A549 (cell line): ENCODE results near the gene ERGIC1. TPM values are rescaled to one million over a fixed set of nuclear protein-coding genes. Genes with fewer than 3 reads are reported as not detected.

Source experiments
- ATOH8 ChIP-seq: fragments of 250-450 bp; sonication (Bioruptor Pico); IDR thresholded peaks from 2 replicates; pipeline ENCODE4 v1.5.0; 2020; ENCODE audit warnings: low read depth, mild to moderate bottlenecking, moderate library complexity
- BHLHE40 ChIP-seq: IDR thresholded peaks from 2 replicates; pipeline ENCODE4 v1.6.1; 2012; ENCODE audit warnings: low read depth, low read length, inconsistent platforms
- CEBPB ChIP-seq, 2 experiments: fragments of >200 bp in 1 of 2; sonication (Bioruptor Twin) in 1 of 2; formaldehyde crosslinking in 1 of 2; IDR thresholded peaks; 2 replicates each; pipeline ENCODE4 v1.6.1; 2012 to 2016
- CHD4 ChIP-seq: fragments of 200-600 bp; sonication (generic); IDR thresholded peaks from 2 replicates; pipeline ENCODE4 v1.6.1; 2016; ENCODE audit warnings: antibody characterized with exemption, mild to moderate bottlenecking, borderline replicate concordance
- EHF ChIP-seq: fragments of 250-450 bp; sonication (Bioruptor Pico); IDR thresholded peaks from 2 replicates; pipeline ENCODE4 v1.5.0; 2020; ENCODE audit warnings: mild to moderate bottlenecking
- EP300 ChIP-seq, 2 experiments: fragments of >200 bp; sonication (Bioruptor Twin); formaldehyde crosslinking; IDR thresholded peaks; 2 replicates in 1 of 2; 3 replicates in 1 of 2; pipeline ENCODE4 v1.6.1; 2016 to 2017
- FOSB ChIP-seq: fragments of 250-450 bp; sonication (Bioruptor Pico); IDR thresholded peaks from 2 replicates; pipeline ENCODE4 v1.5.0; 2020; ENCODE audit warnings: mild to moderate bottlenecking, moderate library complexity
- FOSL2 ChIP-seq, 2 experiments: fragments of 450-650 bp in 1 of 2; fragments of >200 bp in 1 of 2; sonication (Bioruptor Twin) in 1 of 2; formaldehyde crosslinking; IDR thresholded peaks; 2 replicates each; pipeline versions ENCODE4 v1.5.0 to v1.6.1; 2016 to 2020; ENCODE audit warnings: mild to moderate bottlenecking in 1 of 2, moderate library complexity in 1 of 2
- FOXS1 ChIP-seq: fragments of 250-450 bp; sonication (Bioruptor Pico); IDR thresholded peaks from 2 replicates; pipeline ENCODE4 v1.5.0; 2020; ENCODE audit warnings: mild to moderate bottlenecking, moderate library complexity
- GATA3 ChIP-seq: IDR thresholded peaks from 2 replicates; pipeline ENCODE4 v1.6.1; 2012; ENCODE audit warnings: borderline replicate concordance
- HDAC2 ChIP-seq: fragments of 200-600 bp; sonication (generic); IDR thresholded peaks from 2 replicates; pipeline ENCODE4 v1.6.1; 2016
- HES2 ChIP-seq: fragments of >200 bp; sonication (Bioruptor Twin); formaldehyde crosslinking; IDR thresholded peaks from 2 replicates; pipeline ENCODE4 v1.6.1; 2016
- HOXA7 ChIP-seq: fragments of 250-450 bp; sonication (Bioruptor Pico); IDR thresholded peaks from 2 replicates; pipeline ENCODE4 v1.5.0; 2020; ENCODE audit warnings: mild to moderate bottlenecking, moderate library complexity
- HOXB13 ChIP-seq: fragments of 250-450 bp; sonication (Bioruptor Pico); IDR thresholded peaks from 2 replicates; pipeline ENCODE4 v1.5.0; 2020; ENCODE audit warnings: low read depth, mild to moderate bottlenecking, moderate library complexity
- HOXB5 ChIP-seq: fragments of 250-450 bp; sonication (Bioruptor Pico); IDR thresholded peaks from 2 replicates; pipeline ENCODE4 v1.5.0; 2020; ENCODE audit warnings: mild to moderate bottlenecking, moderate library complexity
- JUN ChIP-seq, 2 experiments: fragments of >200 bp; sonication (Bioruptor Twin); formaldehyde crosslinking; IDR thresholded peaks; 2 replicates in 1 of 2; 3 replicates in 1 of 2; pipeline ENCODE4 v1.6.1; 2016 to 2017
- JUNB ChIP-seq: fragments of >200 bp; sonication (Bioruptor Twin); formaldehyde crosslinking; IDR thresholded peaks from 2 replicates; pipeline ENCODE4 v1.6.1; 2016
- KDM1A ChIP-seq: fragments of 200-600 bp; sonication (generic); IDR thresholded peaks from 2 replicates; pipeline ENCODE4 v1.6.1; 2016; ENCODE audit warnings: low read depth, mild to moderate bottlenecking
- KDM5A ChIP-seq: fragments of 200-600 bp; sonication (generic); IDR thresholded peaks from 2 replicates; pipeline ENCODE4 v1.6.1; 2016; ENCODE audit warnings: antibody characterized with exemption, mild to moderate bottlenecking
- NR3C1 ChIP-seq: fragments of >200 bp; sonication (Bioruptor Twin); formaldehyde crosslinking; IDR thresholded peaks from 3 replicates; pipeline ENCODE4 v1.6.1; 2017
- POLR2A ChIP-seq: IDR thresholded peaks from 2 replicates; pipeline ENCODE4 v1.6.1; 2012; ENCODE audit warnings: mild to moderate bottlenecking, low read length
- RAD21 ChIP-seq, 2 experiments: fragments of >200 bp in 1 of 2; sonication (Bioruptor Twin) in 1 of 2; formaldehyde crosslinking in 1 of 2; IDR thresholded peaks in 1 of 2; conservative IDR thresholded peaks in 1 of 2; 2 replicates in 1 of 2; 3 replicates in 1 of 2; pipeline ENCODE4 v1.6.1; 2012 to 2018; ENCODE audit warnings: inconsistent platforms in 1 of 2
- RARB ChIP-seq: fragments of 250-450 bp; sonication (Bioruptor Pico); IDR thresholded peaks from 2 replicates; pipeline ENCODE4 v1.8.0; 2021; ENCODE audit warnings: mild to moderate bottlenecking, moderate library complexity
- RCOR1 ChIP-seq: fragments of 150-350 bp; IDR thresholded peaks from 2 replicates; pipeline ENCODE4 v1.6.1; 2014; ENCODE audit warnings: antibody characterized with exemption, low read length, low read depth
- REST ChIP-seq: fragments of 200-600 bp; sonication (generic); IDR thresholded peaks from 2 replicates; pipeline ENCODE4 v1.6.1; 2016; ENCODE audit warnings: antibody characterized with exemption, mild to moderate bottlenecking, moderate library complexity
- RFX5 ChIP-seq: fragments of 450-650 bp; IDR thresholded peaks from 2 replicates; pipeline ENCODE4 v1.7.1; 2014; ENCODE audit warnings: antibody characterized with exemption, mild to moderate bottlenecking, moderate library complexity
- RNF2 ChIP-seq: fragments of 200-600 bp; sonication (generic); IDR thresholded peaks from 2 replicates; pipeline ENCODE4 v1.6.1; 2016; ENCODE audit warnings: low read depth, mild to moderate bottlenecking, antibody characterized with exemption, moderate library complexity, borderline replicate concordance
- SMC3 ChIP-seq: fragments of >200 bp; sonication (Bioruptor Twin); formaldehyde crosslinking; IDR thresholded peaks from 3 replicates; pipeline ENCODE4 v1.6.1; 2018; ENCODE audit warnings: inconsistent platforms
- TFCP2L1 ChIP-seq: fragments of 250-450 bp; sonication (Bioruptor Pico); IDR thresholded peaks from 2 replicates; pipeline ENCODE4 v1.5.0; 2021; ENCODE audit warnings: mild to moderate bottlenecking
- TP53 ChIP-seq: fragments of 250-450 bp; sonication (Bioruptor Pico); IDR thresholded peaks from 2 replicates; pipeline ENCODE4 v1.5.0; 2021; ENCODE audit warnings: mild to moderate bottlenecking, moderate library complexity
- USF2 ChIP-seq: fragments of 450-650 bp; IDR thresholded peaks from 2 replicates; pipeline ENCODE4 v1.6.1; 2014; ENCODE audit warnings: antibody characterized with exemption
- ZFP36 ChIP-seq: fragments of 450-650 bp; IDR thresholded peaks from 2 replicates; pipeline ENCODE4 v1.6.1; 2014; ENCODE audit warnings: borderline replicate concordance; ENCODE audit not compliant: partially characterized antibody
- ZNF302 ChIP-seq: fragments of 250-450 bp; sonication (Bioruptor Pico); IDR thresholded peaks from 2 replicates; pipeline ENCODE4 v1.9.0; 2021; ENCODE audit warnings: inconsistent platforms, mild to moderate bottlenecking, moderate library complexity
- ZSCAN20 ChIP-seq: fragments of 250-450 bp; sonication (Bioruptor Pico); IDR thresholded peaks from 2 replicates; pipeline ENCODE4 v1.8.0; 2022; ENCODE audit warnings: mild to moderate bottlenecking, moderate library complexity
- polyA plus RNA-seq, 4 experiments: library from polyadenylated mRNA; depleted of rRNA in 3 of 4; stranded (reverse); fragments of >200 nt; fragmentation: RNase III in 1 of 4; extraction: RNeasy Plus Mini Kit Qiagen cat#74134 plus additional on column Dnase treatment in 1 of 4; gene quantifications; 2 replicates in 3 of 4; 3 replicates in 1 of 4; pipeline ENCODE4 v1.2.3, GENCODE V29; 2011 to 2017
- TF ChIP-seq, protein P1 (sequence below): IDR thresholded peaks from 2 replicates; pipeline ENCODE4 v1.6.1; 2012; ENCODE audit warnings: low read depth, borderline replicate concordance
- TF ChIP-seq, protein P2 (sequence below): IDR thresholded peaks from 2 replicates; pipeline ENCODE4 v1.6.1; 2012
- TF ChIP-seq, protein P3 (sequence below): fragments of 150-350 bp; IDR thresholded peaks from 2 replicates; pipeline ENCODE4 v1.6.1; 2014; ENCODE audit warnings: low read depth, mild to moderate bottlenecking, low read length

The ERGIC1 gene
- polyA plus RNA-seq, 2 of the 4 experiments (the other 2 are of a cell fraction): 176 to 304 TPM

- TF ChIP-seq, protein P1, sequence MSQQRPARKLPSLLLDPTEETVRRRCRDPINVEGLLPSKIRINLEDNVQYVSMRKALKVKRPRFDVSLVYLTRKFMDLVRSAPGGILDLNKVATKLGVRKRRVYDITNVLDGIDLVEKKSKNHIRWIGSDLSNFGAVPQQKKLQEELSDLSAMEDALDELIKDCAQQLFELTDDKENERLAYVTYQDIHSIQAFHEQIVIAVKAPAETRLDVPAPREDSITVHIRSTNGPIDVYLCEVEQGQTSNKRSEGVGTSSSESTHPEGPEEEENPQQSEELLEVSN: no peak
- TF ChIP-seq CHD4: no peak
- TF ChIP-seq RFX5: no peak
- TF ChIP-seq GATA3: peak; percentile 89
- peak; percentile 79 for TF ChIP-seq FOSL2 (IDR thresholded peaks at IDR 0.05)
- peak; percentile 97 for TF ChIP-seq FOSL2 (CRISPR knock-in tag; IDR thresholded peaks at IDR 0.05)
- peak; percentile 78 for TF ChIP-seq JUNB
- peak; percentile 17; the same call in 1 of the 2 replicates for TF ChIP-seq FOSB (CRISPR knock-in tag)
- peak; percentile 73 to 90; a peak in 3 of 5 replicates for TF ChIP-seq EP300 (IDR thresholded peaks at IDR 0.05)
- no peak for TF ChIP-seq HDAC2
- TF ChIP-seq, protein P2, sequence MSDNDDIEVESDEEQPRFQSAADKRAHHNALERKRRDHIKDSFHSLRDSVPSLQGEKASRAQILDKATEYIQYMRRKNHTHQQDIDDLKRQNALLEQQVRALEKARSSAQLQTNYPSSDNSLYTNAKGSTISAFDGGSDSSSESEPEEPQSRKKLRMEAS: peak; percentile 79; the same call in 1 of the 2 replicates
- no peak for TF ChIP-seq BHLHE40
- TF ChIP-seq POLR2A: no peak
- TF ChIP-seq ZSCAN20 (CRISPR knock-in tag): no peak
- TF ChIP-seq TFCP2L1 (CRISPR knock-in tag): no peak; the same call in 1 of the 2 replicates
- TF ChIP-seq FOXS1 (CRISPR knock-in tag): 0 out of 2 replicates have a peak, but pooled peaks have one; percentile 26
- no peak for TF ChIP-seq RCOR1
- peak; percentile 51 to 88; a peak in 4 of 5 replicates for TF ChIP-seq JUN (IDR thresholded peaks at IDR 0.05)
- peak; percentile 60; the same call in 1 of the 2 replicates for TF ChIP-seq RARB
- peak; percentile 84 for TF ChIP-seq ATOH8
- TF ChIP-seq SMC3: 0 out of 3 replicates have a peak, but pooled peaks have one; percentile 13
- TF ChIP-seq HES2: no peak
- TF ChIP-seq HOXA7 (CRISPR knock-in tag): peak; percentile 64; the same call in 1 of the 2 replicates
- no peak for TF ChIP-seq KDM5A
- TF ChIP-seq RAD21 (conservative IDR thresholded peaks at IDR 0.05 in 1 of 2, IDR thresholded peaks at IDR 0.05 in 1 of 2): peak in 1 of 2 experiments; percentile 6; a peak in 2 of 5 replicates
- peak; percentile 79; the same call in 1 of the 2 replicates for TF ChIP-seq EHF (CRISPR knock-in tag)
- no peak for TF ChIP-seq NR3C1
- TF ChIP-seq CEBPB (IDR thresholded peaks at IDR 0.05): peak; percentile 53 to 70; a peak in 3 of 4 replicates
- no peak for TF ChIP-seq KDM1A
- no peak for TF ChIP-seq ZFP36
- TF ChIP-seq ZNF302 (CRISPR knock-in tag): no peak
- TF ChIP-seq TP53 (CRISPR knock-in tag): 0 out of 2 replicates have a peak, but pooled peaks have one; percentile 13
- TF ChIP-seq USF2: no peak
- peak; percentile 68; the same call in 1 of the 2 replicates for TF ChIP-seq HOXB13 (CRISPR knock-in tag)
- no peak for TF ChIP-seq REST
- TF ChIP-seq, protein P3, sequence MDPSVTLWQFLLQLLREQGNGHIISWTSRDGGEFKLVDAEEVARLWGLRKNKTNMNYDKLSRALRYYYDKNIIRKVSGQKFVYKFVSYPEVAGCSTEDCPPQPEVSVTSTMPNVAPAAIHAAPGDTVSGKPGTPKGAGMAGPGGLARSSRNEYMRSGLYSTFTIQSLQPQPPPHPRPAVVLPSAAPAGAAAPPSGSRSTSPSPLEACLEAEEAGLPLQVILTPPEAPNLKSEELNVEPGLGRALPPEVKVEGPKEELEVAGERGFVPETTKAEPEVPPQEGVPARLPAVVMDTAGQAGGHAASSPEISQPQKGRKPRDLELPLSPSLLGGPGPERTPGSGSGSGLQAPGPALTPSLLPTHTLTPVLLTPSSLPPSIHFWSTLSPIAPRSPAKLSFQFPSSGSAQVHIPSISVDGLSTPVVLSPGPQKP: no peak
- no peak for TF ChIP-seq RNF2
- TF ChIP-seq HOXB5 (CRISPR knock-in tag): peak; percentile 71; the same call in 1 of the 2 replicates
Measured at GRCh38 chr5:172931001-172931536, 97.0 kb downstream of the ERGIC1 start (continued).
